Activated CD4-positive, alpha-beta T cell treated with anti-CD3 and anti-CD28 coated beads, Interleukin-2, amount 50 U/mL, for 4 hours (primary cell): ENCODE measurements around the gene F8A3.
"Not testable (repeated sequence)": the region's sequence is repeated elsewhere in the genome, so short reads cannot be mapped to it uniquely, and the experiment has no call there.

Experiments
- DNase-seq, 2 experiments: peaks; one replicate each; pipeline ENCODE4 v3.0.0-alpha.2; 2020

The F8A3 gene

DNA sequence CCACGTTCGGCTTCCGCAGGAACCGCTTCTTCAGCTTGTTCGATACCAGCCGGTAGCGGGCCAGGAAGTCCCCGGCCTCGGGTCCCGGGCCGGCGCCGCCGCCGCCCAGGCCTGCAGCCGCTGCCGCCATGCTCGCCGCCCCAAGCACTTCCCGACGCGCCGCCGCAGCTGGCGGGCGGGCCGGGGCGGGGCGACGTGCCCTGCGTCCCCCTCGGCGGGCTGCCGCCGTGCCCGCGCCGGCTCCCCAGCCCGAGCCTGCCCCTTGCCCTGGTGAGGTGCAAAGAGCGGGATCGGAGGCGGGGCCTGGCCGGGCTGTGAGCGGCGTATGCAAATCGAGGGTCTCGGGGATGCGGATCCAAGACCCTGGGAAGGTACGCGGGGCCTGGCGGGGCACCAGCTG is at the start of gene F8A3:
Gene F8A3 (minus strand): TSS at position 150 of the 400 bp plus-strand sequence. CDS start 20 bp downstream, at position 130.
- DNase-seq: not testable (repeated sequence)

DNA sequence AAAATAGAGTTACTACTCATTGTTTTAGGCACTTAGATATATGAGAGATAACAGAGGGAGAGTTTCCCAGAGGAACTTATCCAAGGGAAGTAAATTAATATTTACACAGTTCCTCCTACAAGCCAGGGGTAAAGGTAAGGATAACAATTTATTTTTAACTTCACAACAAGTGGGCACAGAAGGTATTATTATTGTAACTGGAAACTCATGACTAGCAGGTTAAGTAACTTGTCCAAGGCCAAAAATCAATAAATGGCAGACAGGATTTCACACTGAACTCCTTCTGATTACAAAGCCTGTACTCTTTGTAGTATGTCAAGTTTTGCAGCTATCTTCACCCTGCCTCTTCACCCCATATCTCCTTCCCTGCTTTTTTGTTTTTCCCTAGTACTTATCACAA is 46.9 kb upstream of the F8A3 start:
- no peak for DNase-seq

DNA sequence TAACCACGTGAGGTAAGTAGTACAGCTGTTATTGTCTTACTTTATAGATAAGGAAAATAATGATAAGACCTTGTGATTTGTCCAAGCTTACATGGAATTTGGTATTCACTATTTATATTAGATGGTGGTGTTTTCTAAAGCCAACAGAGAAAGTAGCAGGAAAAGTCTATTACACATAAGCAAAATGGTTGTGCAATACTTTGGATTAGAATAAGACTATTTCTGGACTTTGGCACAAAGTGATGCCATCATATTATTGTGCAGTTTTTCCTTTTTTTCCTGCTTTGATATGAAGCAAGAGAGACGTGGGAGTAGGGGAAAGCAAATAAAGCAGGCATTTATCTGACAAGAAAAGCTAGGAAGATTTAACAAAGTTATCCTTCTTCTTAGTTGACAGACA is 36.7 kb upstream of the F8A3 start:
- not testable (repeated sequence) for DNase-seq

DNA sequence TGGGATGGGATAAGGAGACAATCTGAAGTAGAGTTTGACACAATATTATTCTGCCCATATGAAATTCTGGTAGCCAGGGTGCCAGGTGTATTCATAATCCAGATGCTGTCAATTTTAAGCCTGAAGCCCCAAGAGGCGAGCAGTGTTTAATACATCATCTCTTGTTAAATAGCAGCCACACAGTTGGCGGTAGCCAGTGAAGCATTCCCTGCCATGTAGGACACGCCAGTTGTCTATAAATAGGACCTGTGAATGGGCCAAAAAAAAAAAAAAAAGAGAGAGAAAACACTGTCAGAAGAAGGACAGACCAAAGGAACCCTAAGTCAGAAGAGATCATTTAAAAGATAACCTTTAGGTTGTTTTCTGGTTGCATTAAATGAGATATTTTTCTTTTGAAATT is 33.0 kb upstream of the F8A3 start:
- DNase-seq: not testable (repeated sequence)

DNA sequence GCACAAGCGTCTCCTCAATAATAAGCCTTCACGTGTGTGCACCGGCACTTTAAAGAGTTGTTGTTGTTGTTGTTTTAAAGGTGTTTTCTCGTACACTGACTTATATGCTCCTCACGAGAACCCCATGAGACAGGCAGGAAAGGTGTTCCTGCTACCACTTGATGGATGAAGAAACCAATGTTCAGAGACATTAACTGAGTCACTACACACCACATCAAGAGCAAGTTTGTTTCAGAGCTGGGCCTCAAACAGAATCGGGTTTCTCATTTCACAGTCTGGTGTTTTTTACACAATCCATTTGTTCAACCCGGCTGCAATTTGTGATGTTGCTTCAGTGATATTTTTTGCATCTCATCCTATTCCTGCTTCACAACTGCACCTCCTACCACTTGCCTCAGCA is 18.7 kb upstream of the F8A3 start:
- not testable (repeated sequence) for DNase-seq

DNA sequence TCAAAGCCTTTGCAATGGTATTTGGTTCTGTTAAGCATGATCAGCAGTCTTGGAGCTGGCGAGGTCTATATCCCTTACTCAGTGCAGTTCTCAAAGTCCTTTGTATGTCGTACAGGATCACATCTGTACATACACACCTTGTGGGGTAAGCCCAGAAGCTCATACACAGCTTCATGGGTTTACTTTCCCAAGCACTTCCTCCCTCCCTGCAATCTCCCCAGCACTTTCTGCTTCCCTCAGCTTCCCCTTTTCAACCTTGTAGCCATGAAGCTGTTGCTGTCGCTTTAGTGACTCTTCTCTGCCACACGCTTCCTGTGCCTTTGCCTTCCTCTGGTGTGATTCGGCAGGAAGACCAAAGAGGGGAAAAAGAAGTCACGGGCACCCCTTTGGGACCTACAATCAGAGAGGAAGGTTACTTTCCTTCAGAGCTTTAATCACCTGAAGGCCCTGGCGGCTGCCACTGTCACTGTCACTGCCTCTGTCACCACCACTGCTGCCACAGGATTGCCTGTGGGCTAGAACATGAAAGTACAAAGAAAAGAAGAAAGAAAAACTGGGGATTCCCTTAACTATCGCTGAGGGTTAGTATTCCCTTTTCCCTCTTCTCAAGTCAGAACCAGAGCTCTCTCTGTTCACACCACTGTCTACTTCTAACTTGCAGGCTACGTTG is 8.0 kb upstream of the F8A3 start:
- DNase-seq: not testable (repeated sequence)

DNA sequence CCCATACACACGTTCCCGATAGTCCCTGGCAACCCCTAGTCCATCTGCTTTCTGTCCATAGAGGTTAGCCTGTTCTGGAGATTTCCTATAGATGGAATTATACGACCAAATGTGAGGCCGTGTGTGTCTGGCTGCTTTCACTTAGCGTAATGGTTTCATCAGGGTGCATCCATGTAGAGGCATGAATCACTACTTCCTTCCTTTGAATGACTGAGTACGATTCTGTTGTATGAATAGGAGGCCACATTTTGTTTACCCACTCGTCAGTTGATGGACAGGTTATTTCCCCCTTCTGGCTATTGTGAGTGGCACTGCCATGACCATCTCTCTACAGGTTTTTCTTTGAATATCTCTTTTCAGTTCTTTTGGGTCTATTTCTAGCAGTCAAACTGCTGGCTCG is 2.1 kb upstream of the F8A3 start:
- DNase-seq: not testable (repeated sequence)

DNA sequence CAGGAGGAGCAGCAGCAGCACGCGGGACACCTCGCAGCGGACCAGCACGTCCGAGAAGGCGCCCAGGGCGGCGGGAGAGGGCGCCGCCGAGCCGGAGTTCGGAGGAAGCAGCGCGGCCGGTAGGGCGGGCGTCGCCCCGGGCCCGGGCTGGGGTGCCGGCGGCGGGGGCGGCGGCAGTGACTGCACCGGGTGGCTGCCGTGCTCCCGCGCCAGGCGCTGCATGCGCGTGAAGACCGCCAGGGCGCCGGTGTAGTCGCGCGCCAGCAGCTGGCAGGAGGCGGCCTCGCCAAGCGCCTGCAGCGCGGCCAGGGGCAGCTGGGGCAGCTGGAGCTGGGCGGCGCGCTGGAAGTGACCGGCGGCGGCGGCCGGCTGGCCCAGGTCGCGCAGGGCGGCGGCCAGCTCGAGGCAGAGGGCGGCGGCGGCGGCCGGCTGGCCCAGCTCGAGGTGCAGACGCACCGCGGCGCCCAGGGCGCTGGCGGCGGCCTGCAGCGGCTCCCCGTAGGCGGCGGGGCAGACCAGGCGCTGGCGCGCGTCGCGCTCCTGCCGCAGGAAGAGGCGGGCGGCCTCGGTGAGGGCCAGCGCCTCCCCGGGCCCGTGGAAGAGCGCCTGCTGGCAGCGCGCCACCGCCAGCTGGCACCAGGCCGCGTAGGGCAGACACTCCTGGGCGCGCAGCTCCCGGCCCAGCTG is 516 bp downstream of the F8A3 start:
- not testable (repeated sequence) for DNase-seq

DNA sequence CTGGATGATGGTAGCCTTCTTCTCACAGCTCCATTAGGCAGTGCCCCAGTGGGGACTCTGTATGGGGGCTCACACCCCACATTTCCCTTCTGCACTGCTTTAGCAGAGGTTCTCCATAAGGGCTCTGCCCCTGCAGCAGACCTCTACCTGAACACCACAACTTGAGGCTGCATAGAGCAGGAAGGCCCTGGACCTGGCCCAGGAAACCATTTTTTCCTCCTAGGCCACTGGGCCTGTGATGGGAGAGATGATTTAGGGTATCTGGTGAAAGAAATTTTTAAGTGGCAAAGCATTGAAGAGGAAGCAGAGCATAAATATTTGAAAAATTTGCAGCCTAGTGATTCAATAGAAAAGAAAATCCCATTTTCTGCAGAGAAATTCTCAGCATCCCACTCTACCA is 17.3 kb downstream of the F8A3 start:
- DNase-seq: no peak

DNA sequence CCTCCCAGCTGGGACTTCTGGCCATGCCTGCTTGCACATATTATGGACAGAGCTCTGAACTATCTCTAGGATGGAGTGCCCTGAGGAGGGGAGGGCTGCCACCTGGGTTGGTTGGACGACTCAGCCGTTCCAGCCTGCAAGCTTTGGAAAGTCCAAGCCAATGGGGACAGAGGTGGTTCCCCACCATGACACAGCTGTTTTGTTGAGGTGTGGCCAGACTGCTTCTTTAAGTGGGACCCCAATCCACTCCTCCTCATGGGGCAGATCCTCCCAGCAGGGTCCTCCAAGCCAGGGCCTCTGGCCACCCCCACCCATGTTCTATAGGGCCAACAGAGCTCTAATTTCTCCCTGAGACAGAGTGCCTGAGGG is 22.7 kb downstream of the F8A3 start:
- DNase-seq: no peak

DNA sequence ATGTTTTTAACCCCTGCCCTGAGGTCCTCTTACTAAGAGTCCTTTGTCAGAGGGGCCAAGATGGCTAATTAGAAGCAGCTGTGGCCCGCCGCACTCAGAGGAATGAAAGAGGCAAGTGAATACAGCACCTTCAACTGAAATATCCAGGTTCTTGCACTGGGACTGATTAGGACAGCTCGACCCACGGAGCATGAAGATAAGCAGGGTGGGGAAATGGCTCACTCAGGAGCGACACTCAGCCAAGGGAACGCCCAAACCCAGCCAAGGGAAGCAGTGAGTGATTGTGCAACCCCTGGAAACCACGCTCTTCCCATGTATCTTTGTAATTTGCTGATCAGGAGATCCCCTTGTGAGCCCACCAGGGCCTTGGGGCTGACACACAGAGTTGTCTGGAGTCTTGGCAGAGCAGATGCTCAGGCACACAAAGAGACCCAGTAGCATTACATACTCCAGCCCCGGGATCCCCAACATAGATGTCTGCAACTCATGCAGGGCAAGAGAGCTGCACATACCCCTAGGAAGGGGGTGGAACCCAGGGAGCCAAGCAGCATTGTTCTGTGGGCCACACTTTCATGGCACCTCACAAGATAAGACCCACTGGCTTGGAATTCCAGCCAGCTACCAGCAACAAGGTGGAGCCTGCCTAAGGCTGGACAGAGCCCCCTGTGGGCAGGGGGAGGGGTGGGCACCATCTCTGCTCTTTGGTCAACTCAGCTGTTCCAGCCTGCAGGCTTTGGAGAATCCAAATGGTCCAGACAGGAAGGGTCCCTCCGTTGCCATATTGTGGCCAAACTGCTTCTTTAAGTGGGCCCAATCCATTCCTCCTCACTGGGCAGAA is 23.3 kb downstream of the F8A3 start:
- DNase-seq: no peak

DNA sequence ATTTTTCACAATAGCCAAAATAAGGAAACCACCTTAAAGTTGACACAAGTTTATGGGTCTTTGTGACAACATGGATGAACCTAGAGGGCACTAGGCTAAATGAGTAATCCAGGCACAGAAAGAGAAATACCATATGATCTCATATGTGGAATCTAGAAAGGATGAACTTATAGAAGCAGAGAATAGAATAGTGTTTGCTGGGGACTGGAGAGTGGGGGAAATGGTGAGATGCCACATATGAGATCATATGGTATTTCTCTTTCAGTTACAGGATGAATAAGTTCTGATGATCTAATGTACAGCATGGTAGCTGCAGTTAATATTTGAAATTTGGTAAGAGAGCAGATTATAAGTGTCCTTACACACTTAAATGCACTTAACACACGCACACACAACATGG is 40.7 kb downstream of the F8A3 start:
- DNase-seq: no peak
